GM10266 (cell line): ENCODE data around the gene SVEP1.
A peak's percentile ranks its signal among the peaks of the same experiment; 100 is the strongest.

Experiments used
- DNase-seq: peaks from one replicate; pipeline ENCODE4 v3.0.0; 2012; ENCODE audit errors: extremely low spot score
- CTCF ChIP-seq: IDR thresholded peaks from 2 replicates; pipeline ENCODE4 v1.5.1; 2012; ENCODE audit warnings: mild to moderate bottlenecking, low read depth; ENCODE audit not compliant: control insufficient read depth, insufficient read depth; ENCODE audit errors: missing control alignments

SVEP1 gene

DNA sequence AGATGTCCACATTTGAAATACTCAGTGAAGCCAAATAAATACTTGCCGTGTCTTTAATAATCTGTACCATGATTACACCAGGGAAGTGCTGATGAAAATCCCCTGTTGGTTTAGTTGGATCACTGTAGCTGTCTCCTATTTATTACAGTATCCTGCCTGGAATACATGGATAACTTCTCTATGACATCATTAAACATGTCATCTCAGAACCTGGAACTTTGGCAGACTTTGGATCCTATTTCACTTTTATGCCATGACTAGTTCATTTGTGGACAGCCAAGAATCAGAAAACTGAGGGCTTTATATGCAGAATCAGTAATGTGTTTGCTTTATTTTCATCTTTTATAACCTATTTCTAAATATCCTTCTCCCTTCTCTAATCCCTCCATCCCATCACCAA lies 241.8 kb downstream of the SVEP1 start, which contains the start of gene TXNDC8:
Gene TXNDC8, minus strand, starts transcription at position 137 of the 400 bp plus-strand sequence.
- DNase-seq = no peak
- TF ChIP-seq CTCF = no peak

GRCh38 chr9:110336363-110336762 lies 243.2 kb downstream of the SVEP1 start:
- TF ChIP-seq CTCF = no peak
- DNase-seq = no peak

DNA sequence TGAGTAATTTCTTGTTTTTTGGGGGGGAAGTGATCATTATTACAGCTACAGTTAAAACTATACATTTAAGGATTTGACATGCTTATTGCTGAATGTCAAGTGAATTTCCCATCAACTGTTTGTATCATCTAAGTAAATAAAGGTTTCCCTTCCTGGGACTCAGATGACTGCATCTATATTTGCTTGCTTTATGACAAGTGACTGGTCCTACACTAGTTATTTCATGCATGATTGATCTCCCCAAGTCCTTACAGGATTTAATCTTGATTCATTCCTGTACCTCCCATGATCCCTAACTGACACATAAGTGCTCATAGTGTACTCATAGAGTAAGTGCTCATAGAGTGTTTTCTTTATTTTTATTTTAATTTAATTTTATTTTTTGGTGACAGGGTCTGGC lies 244.7 kb downstream of the SVEP1 start:
- no peak for TF ChIP-seq CTCF
- DNase-seq = no peak

DNA sequence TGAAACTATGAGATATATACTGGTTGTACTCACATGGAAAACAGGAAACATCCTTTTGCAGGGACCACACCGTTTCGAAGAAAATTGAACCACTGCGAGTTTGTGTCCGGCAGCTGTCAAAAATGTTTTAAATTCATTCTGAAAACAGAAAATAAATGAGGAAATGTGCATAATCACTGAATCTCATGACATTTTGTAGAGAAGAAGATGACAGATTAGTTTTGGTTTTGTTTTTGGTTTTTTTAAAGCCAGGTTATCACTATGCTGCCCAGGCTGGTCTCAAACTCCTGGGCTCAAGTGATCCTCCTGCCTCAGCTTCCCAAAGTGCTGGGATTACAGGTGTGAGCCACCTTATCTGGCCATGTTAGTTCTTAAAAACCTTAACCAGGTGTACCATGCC lies 245.4 kb downstream of the SVEP1 start:
- peak; percentile 12 for DNase-seq
- no peak for TF ChIP-seq CTCF

DNA sequence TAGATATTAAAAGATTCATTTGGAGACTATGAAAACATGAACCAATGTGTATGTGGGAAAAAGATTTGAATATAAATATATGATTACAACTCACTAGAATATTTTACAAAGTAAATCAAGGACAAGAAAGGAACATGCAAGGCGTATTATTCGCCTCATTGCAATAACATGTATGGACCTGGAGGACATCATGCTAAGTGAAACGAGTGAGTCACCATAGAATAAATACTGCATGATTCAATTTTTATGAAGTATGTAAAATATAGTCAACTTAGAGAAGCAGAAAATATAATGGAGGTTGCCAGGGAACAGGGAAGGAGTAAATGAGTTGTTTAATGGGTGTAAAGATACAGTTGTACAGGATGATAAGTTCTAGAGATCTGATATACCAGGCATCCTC lies 246.8 kb downstream of the SVEP1 start:
- no peak for TF ChIP-seq CTCF
- DNase-seq = no peak

GRCh38 chr9:110330484-110331105 lies 248.9 kb downstream of the SVEP1 start:
- no peak for TF ChIP-seq CTCF
- DNase-seq = no peak

- no peak for DNase-seq
- no peak for TF ChIP-seq CTCF
Observed at GRCh38 chr9:110329639-110330230, 249.8 kb downstream of the SVEP1 start.
